ENCODE measurements around the gene SVEP1. TPM values are rescaled to one million over a fixed set of nuclear protein-coding genes. Genes with fewer than 3 reads are reported as not detected.

Gene SVEP1
- total RNA-seq, 1 donor from 2014 or later: 8.8 TPM

DNA sequence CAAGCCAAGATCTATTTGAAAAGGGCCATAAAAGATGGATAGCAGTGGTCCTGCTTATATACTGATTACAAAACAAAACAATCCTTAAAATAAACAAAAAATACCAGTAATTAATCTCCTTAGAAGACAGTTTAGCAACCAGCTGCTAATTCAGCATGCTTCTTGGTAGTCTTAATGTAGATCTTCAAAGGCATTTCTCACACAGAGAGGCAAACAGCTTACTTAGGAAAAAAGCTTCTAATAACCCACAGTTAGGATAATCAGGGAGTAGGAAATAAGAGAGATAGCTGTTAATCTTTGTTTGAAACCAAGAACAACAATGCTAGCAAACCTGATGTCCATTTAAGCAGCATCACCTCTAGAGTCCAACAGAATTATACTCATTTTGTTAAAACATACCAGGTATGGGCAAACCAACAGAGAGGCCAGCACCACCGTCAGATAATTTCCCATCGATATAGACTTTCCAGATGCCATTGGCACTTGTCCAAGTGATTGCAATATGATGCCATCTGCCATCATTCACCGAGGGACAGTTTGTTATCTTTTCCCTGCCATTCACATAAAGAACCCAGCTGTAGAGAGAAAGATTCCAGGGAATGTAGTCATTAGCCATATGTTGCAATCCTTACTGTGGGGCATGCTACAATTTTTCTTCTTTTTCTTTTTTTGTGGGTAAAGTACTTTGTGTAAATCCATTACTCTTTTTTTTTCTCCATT lies 136.2 kb downstream of the SVEP1 start:
- Histone ChIP-seq H3K27me3 (ENCODE audit: low read depth) (no peaks in the 10 kb centered on the region), H3K4me3 (no peak overlapping the region), H3K27ac (replicated peaks) (no peak overlapping the region), H3K36me3 (peaks cover 17% of the 10 kb centered on the region), H3K9me3 (replicated peaks) (peaks cover 13% of the 10 kb centered on the region), H3K4me1 (no peaks in the 10 kb centered on the region)
- no peak for DNase-seq
- TF ChIP-seq, protein P1, sequence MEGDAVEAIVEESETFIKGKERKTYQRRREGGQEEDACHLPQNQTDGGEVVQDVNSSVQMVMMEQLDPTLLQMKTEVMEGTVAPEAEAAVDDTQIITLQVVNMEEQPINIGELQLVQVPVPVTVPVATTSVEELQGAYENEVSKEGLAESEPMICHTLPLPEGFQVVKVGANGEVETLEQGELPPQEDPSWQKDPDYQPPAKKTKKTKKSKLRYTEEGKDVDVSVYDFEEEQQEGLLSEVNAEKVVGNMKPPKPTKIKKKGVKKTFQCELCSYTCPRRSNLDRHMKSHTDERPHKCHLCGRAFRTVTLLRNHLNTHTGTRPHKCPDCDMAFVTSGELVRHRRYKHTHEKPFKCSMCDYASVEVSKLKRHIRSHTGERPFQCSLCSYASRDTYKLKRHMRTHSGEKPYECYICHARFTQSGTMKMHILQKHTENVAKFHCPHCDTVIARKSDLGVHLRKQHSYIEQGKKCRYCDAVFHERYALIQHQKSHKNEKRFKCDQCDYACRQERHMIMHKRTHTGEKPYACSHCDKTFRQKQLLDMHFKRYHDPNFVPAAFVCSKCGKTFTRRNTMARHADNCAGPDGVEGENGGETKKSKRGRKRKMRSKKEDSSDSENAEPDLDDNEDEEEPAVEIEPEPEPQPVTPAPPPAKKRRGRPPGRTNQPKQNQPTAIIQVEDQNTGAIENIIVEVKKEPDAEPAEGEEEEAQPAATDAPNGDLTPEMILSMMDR (IDR thresholded peaks at IDR 0.05; ENCODE audit: borderline replicate concordance): no peak
- intact Hi-C loops (cut with micrococcal nuclease): no loop called here

DNA sequence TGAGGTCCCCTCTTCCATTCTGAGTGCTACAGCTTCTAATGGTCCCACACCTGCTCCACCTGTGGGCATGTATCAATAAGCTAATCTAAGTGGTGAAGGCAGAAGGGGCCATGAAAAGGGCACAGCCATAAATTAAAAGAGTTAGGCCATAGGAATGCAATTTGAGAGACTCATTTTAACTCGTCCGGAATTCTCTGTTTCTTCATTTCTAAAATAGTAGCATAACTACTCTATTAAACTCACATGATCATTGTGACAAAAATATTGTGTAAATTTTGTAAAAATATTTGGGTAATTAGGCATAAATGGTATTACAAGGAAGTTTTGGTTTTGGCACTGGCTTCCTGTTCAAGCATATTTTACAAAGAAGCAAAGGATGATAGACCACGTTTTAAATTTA lies 138.7 kb downstream of the SVEP1 start:
- Histone ChIP-seq H3K27ac (replicated peaks) (no peak overlapping the region), H3K27me3 (ENCODE audit: low read depth) (no peaks in the 10 kb centered on the region), H3K9me3 (replicated peaks) (peaks cover 1% of the 10 kb centered on the region), H3K4me3 (no peak overlapping the region), H3K36me3 (peaks cover 3% of the 10 kb centered on the region), H3K4me1 (no peaks in the 10 kb centered on the region)
- TF ChIP-seq, protein P1 (IDR thresholded peaks at IDR 0.05; ENCODE audit: borderline replicate concordance): no peak
- no peak for DNase-seq
- intact Hi-C loops (cut with micrococcal nuclease): no loop called here

DNA sequence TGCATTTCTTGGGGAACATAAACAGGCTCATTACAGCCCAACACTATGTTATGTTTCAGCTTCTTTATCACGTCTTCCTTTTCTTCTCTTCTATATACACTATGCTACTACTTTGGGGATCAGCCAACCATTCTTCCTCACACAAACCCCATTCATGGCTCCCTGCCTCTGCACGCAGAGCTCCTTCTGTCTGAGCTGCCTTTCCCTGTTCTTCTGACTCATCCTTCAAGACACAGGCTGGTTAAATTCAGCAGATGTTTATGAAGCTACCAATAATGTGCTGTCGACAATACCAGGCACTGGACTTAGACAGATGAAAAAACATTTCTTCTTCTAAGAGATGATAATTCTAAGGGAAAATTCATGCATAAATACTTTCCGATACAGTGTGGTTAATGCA lies 139.4 kb downstream of the SVEP1 start:
- TF ChIP-seq, protein P1 (IDR thresholded peaks at IDR 0.05; ENCODE audit: borderline replicate concordance): no peak
- no peak overlapping the region for H3K4me3 ChIP-seq

DNA sequence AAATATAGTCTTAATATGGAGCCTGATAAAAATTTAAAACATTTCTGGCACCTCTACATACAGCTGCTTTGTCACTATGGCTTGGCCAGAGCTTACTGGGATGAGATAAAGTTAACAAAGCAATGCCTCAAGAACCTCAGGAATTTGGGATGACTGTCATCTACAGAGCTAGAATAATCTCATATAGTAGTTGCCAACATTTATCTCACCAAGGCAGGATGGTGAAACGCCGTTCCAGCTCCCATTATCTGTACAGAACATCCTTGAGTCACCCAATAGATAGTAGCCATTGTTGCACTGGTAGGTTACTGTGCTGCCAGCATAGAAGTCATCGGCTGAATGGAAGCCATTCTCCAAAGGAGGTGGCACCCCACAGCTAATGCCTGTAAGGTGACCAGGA lies 147.3 kb downstream of the SVEP1 start:
- DNase-seq: no peak

More for the DNA sequence above, 139.4 kb downstream of the SVEP1 start:
- DNase-seq: no peak
- Histone ChIP-seq H3K4me1 (no peaks in the 10 kb centered on the region), H3K9me3 (replicated peaks) (no peaks in the 10 kb centered on the region), H3K27me3 (ENCODE audit: low read depth) (no peaks in the 10 kb centered on the region), H3K27ac (replicated peaks) (no peak overlapping the region), H3K36me3 (no peaks in the 10 kb centered on the region)
- intact Hi-C loops (cut with micrococcal nuclease): no loop called here

DNA sequence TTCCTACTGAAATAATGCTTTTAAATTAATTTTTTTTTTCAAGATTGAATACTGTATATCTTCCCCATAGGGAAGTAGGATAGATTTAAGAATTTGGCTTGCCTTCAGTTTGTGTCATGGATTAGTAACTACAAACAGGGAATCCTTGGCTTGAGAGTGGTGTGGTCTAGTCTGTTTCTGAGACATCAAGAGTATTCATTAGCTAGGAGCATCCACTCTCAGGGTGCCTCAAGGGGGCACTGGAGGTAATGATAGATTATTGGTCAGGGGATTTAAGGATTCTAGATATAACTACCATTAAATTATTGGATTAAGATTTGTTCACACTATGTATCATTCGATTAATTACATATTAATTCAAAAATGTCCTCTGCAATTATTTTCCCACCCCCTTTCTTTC lies 150.1 kb downstream of the SVEP1 start:
- DNase-seq: no peak
- Histone ChIP-seq H3K36me3 (no peaks in the 10 kb centered on the region), H3K4me3 (no peak overlapping the region), H3K27me3 (ENCODE audit: low read depth) (no peaks in the 10 kb centered on the region), H3K9me3 (replicated peaks) (no peaks in the 10 kb centered on the region), H3K27ac (replicated peaks) (no peak overlapping the region), H3K4me1 (no peaks in the 10 kb centered on the region)
- intact Hi-C loops (cut with micrococcal nuclease): no loop called here
- TF ChIP-seq, protein P1 (IDR thresholded peaks at IDR 0.05; ENCODE audit: borderline replicate concordance): no peak

More for the DNA sequence above, 147.3 kb downstream of the SVEP1 start:
- H3K27me3 ChIP-seq (ENCODE audit: low read depth): no peaks in the 10 kb centered on the region
- no peaks in the 10 kb centered on the region for H3K36me3 ChIP-seq
- no peak overlapping the region for H3K27ac ChIP-seq (replicated peaks)
- H3K4me1 ChIP-seq: no peaks in the 10 kb centered on the region
- intact Hi-C loops (cut with micrococcal nuclease): no loop called here
- no peaks in the 10 kb centered on the region for H3K9me3 ChIP-seq (replicated peaks)
- H3K4me3 ChIP-seq: no peak overlapping the region
- TF ChIP-seq, protein P1 (IDR thresholded peaks at IDR 0.05; ENCODE audit: borderline replicate concordance): no peak

Measured in left ventricle myocardium inferior (tissue), 1 donor.